Caco-2 (cell line): Measurements from ENCODE around the gene PADI2. TPM values are rescaled to one million over a fixed set of nuclear protein-coding genes. Genes with fewer than 3 reads are reported as not detected.

ENCODE experiments used
- BruUV-seq: library from RNA; stranded (reverse); fragments of 400-500 nt; replicated peaks from 2 replicates; lab custom pipeline; 2021; lab: Mats Ljungman, UMichigan
- CTCF ChIA-PET: fragments of 300-600 bp; sonication (Branson Sonifier 250); formaldehyde crosslinking; loops from one replicate; lab custom pipeline; 2022; ENCODE audit warnings: antibody characterized with exemption; lab: Charles Lee
- POLR2A ChIA-PET: fragments of 300-600 bp; sonication (Branson Sonifier 250); formaldehyde crosslinking; loops from one replicate; lab custom pipeline; 2022; ENCODE audit warnings: antibody characterized with exemption; lab: Charles Lee
- DNase-seq, 2 experiments: peaks; one replicate each; pipeline versions ENCODE4 v3.0.0 to v3.0.0-alpha.2; 2020 to 2022
- H3K27me3 ChIP-seq: replicated peaks from 2 replicates; pipeline ENCODE4 v1.6.0; 2011; ENCODE audit warnings: low read length; ENCODE audit not compliant: control insufficient read depth, insufficient read depth
- H3K36me3 ChIP-seq: 2 replicates; pipeline ENCODE4 v1.5.1; 2011; ENCODE audit warnings: low read length; ENCODE audit not compliant: control insufficient read depth, insufficient read depth
- H3K4me1 ChIP-seq: fragments of 250-450 bp; sonication (Bioruptor Pico); 2 replicates; pipeline ENCODE4 v1.5.1; 2020; ENCODE audit warnings: mild to moderate bottlenecking
- H3K4me3 ChIP-seq: 2 replicates; pipeline ENCODE4 v1.5.1; 2011; ENCODE audit warnings: low read depth, mild to moderate bottlenecking, control low read depth, low read length
- H3K9me3 ChIP-seq: fragments of 250-450 bp; sonication (Bioruptor Pico); 2 replicates; pipeline ENCODE4 v1.5.1; 2020; ENCODE audit warnings: mild to moderate bottlenecking, moderate library complexity
- H3K27ac Mint-ChIP-seq: one replicate; pipeline ENCODE4 v1.8.0; 2022; ENCODE audit warnings: mixed read lengths; ENCODE audit not compliant: unreplicated experiment
- H3K27me3 Mint-ChIP-seq: one replicate; pipeline ENCODE4 v1.8.0; 2022; ENCODE audit warnings: mixed read lengths; ENCODE audit not compliant: insufficient read depth, unreplicated experiment
- H3K36me3 Mint-ChIP-seq: one replicate; pipeline ENCODE4 v1.8.0; 2022; ENCODE audit warnings: mild to moderate bottlenecking, mixed read lengths; ENCODE audit not compliant: insufficient read depth, unreplicated experiment
- H3K4me1 Mint-ChIP-seq: one replicate; pipeline ENCODE4 v1.8.0; 2022; ENCODE audit warnings: low read depth, mixed read lengths; ENCODE audit not compliant: unreplicated experiment
- H3K4me3 Mint-ChIP-seq: one replicate; pipeline ENCODE4 v1.8.0; 2022; ENCODE audit warnings: mild to moderate bottlenecking, moderate library complexity, mixed read lengths; ENCODE audit not compliant: unreplicated experiment
- H3K9me3 Mint-ChIP-seq: one replicate; pipeline ENCODE4 v1.8.0; 2022; ENCODE audit warnings: mixed read lengths; ENCODE audit not compliant: unreplicated experiment
- CTCF ChIP-seq, 2 experiments: fragments of 200-600 bp in 1 of 2; IDR thresholded peaks; 1 replicate in 1 of 2; 2 replicates in 1 of 2; pipeline versions ENCODE4 v1.5.1 to v1.8.0; 2011 to 2022; ENCODE audit warnings: antibody characterized with exemption in 1 of 2, control low read depth in 1 of 2, inconsistent platforms in 1 of 2, low read depth in 1 of 2, low read length in 1 of 2, mild to moderate bottlenecking in 1 of 2, moderate library complexity in 1 of 2; ENCODE audit not compliant: insufficient read depth in 1 of 2, severe bottlenecking in 1 of 2, unreplicated experiment in 1 of 2
- intact Hi-C: fragments of 100-400 bp; cut with micrococcal nuclease; formaldehyde crosslinking; loops from one replicate; pipeline ENCODE4 v1.10.0; 2022; ENCODE audit not compliant: unreplicated experiment
- total RNA-seq: library from RNA; stranded (reverse); gene quantifications from 2 replicates; pipeline ENCODE4 v1.2.3, GENCODE V29; 2022

PADI2 gene
- total RNA-seq, 1 experiment from 2014 or later: 0.73 TPM

GRCh38 chr1:17120481-17120877, 1.2 kb upstream of the PADI2 start:
- BruUV-seq: no TSS peak
- H3K9me3 Mint-ChIP-seq: no peaks in the 10 kb centered on the region
- ChIA-PET CTCF (no interaction called here), POLR2A (no interaction called here)
- DNase-seq: no peak
- no peaks in the 10 kb centered on the region for H3K36me3 Mint-ChIP-seq
- H3K4me1 ChIP-seq: peaks cover 11% of the 10 kb centered on the region
- peaks cover 4% of the 10 kb centered on the region for H3K27me3 Mint-ChIP-seq
- H3K4me1 Mint-ChIP-seq: peaks cover 6% of the 10 kb centered on the region
- H3K36me3 ChIP-seq: no peaks in the 10 kb centered on the region
- H3K4me3 ChIP-seq: no peak overlapping the region
- no peak for TF ChIP-seq CTCF (IDR thresholded peaks at IDR 0.05; ENCODE audit: insufficient read depth in 1 of 2, low read depth in 1 of 2, low read length in 1 of 2, severe bottlenecking in 1 of 2, unreplicated experiment in 1 of 2)
- intact Hi-C loops: no loop called here
- H3K4me3 Mint-ChIP-seq: no peak overlapping the region
- H3K27ac Mint-ChIP-seq: no peak overlapping the region
- no peaks in the 10 kb centered on the region for H3K27me3 ChIP-seq
- no peaks in the 10 kb centered on the region for H3K9me3 ChIP-seq

- H3K9me3 ChIP-seq: no peaks in the 10 kb centered on the region
- peak overlapping the region; percentile 29 for H3K4me3 ChIP-seq
- POLR2A ChIA-PET: no interaction called here
- H3K4me1 ChIP-seq: peaks cover 11% of the 10 kb centered on the region
- BruUV-seq: no TSS peak
- no peak overlapping the region for H3K27ac Mint-ChIP-seq
- H3K9me3 Mint-ChIP-seq: no peaks in the 10 kb centered on the region
- H3K27me3 ChIP-seq: no peaks in the 10 kb centered on the region
- CTCF ChIA-PET: no interaction called here
- peaks cover 6% of the 10 kb centered on the region for H3K4me1 Mint-ChIP-seq
- DNase-seq: no peak
- intact Hi-C loops: loop anchor here (1.0 kb wide), 1 partner anchor 61 kb away; no protein-coding TSS in a partner anchor
- H3K36me3 Mint-ChIP-seq: no peaks in the 10 kb centered on the region
- H3K27me3 Mint-ChIP-seq: peaks cover 4% of the 10 kb centered on the region
- TF ChIP-seq CTCF (IDR thresholded peaks at IDR 0.05; ENCODE audit: insufficient read depth in 1 of 2, low read depth in 1 of 2, low read length in 1 of 2, severe bottlenecking in 1 of 2, unreplicated experiment in 1 of 2): no peak
- H3K36me3 ChIP-seq: no peaks in the 10 kb centered on the region
- H3K4me3 Mint-ChIP-seq: no peak overlapping the region
Observed at GRCh38 chr1:17119773-17120480, 676 bp upstream of the PADI2 start.

GRCh38 chr1:17118706-17119075, 560 bp downstream of the PADI2 start:
- Histone ChIP-seq H3K9me3 (no peaks in the 10 kb centered on the region), H3K36me3 (no peaks in the 10 kb centered on the region), H3K4me1 (peaks cover 11% of the 10 kb centered on the region), H3K27me3 (no peaks in the 10 kb centered on the region), H3K4me3 (peak overlapping the region; percentile 29)
- Mint-ChIP-seq H3K27me3 (peaks cover 4% of the 10 kb centered on the region), H3K9me3 (no peaks in the 10 kb centered on the region), H3K4me3 (peak overlapping the region; percentile 55), H3K27ac (no peak overlapping the region), H3K4me1 (peaks cover 6% of the 10 kb centered on the region), H3K36me3 (no peaks in the 10 kb centered on the region)
- intact Hi-C loops: loop anchor here (1.0 kb wide), 1 partner anchor 59 kb away; no protein-coding TSS in a partner anchor
- CTCF ChIA-PET: no interaction called here
- TF ChIP-seq CTCF (IDR thresholded peaks at IDR 0.05; ENCODE audit: insufficient read depth in 1 of 2, low read depth in 1 of 2, low read length in 1 of 2, severe bottlenecking in 1 of 2, unreplicated experiment in 1 of 2): no peak
- BruUV-seq: no TSS peak
- no peak for DNase-seq
- POLR2A ChIA-PET: no interaction called here
